K562 (cell line): ENCODE results near the gene HOXB5. TPM values are rescaled to one million over a fixed set of nuclear protein-coding genes. Genes with fewer than 3 reads are reported as not detected.

Experiments
- CREB5 ChIP-seq: fragments of 250-450 bp; sonication (Bioruptor Pico); IDR thresholded peaks from 2 replicates; pipeline ENCODE4 v1.5.0; 2020; ENCODE audit warnings: mild to moderate bottlenecking
- ELK1 ChIP-seq: sonication (generic); formaldehyde crosslinking; IDR thresholded peaks from 2 replicates; pipeline ENCODE4 v1.8.1; 2022; ENCODE audit warnings: missing genetic modification reagents
- EP400 ChIP-seq: fragments of 450-650 bp; IDR thresholded peaks from 2 replicates; pipeline ENCODE4 v1.6.1; 2017; ENCODE audit warnings: antibody characterized with exemption, mild to moderate bottlenecking, moderate library complexity
- GABPB1 ChIP-seq: sonication (generic); formaldehyde crosslinking; IDR thresholded peaks from 2 replicates; pipeline ENCODE4 v1.8.0; 2022; ENCODE audit warnings: mild to moderate bottlenecking, missing genetic modification reagents
- GATAD2A ChIP-seq: fragments of 450-650 bp; IDR thresholded peaks from 2 replicates; pipeline ENCODE4 v1.6.1; 2017
- HMGN3 ChIP-seq: IDR thresholded peaks from 2 replicates; pipeline ENCODE4 v1.6.1; 2011; ENCODE audit warnings: borderline replicate concordance, low read depth, mild to moderate bottlenecking, mixed read lengths, low read length; ENCODE audit not compliant: insufficient read length; ENCODE audit errors: extremely low read depth
- IFI16 ChIP-seq: fragments of 250-450 bp; sonication (Bioruptor Pico); IDR thresholded peaks from 2 replicates; pipeline ENCODE4 v2.1.2; 2022; ENCODE audit warnings: mild to moderate bottlenecking, inconsistent platforms
- MAZ ChIP-seq, 2 experiments: fragments of 450-650 bp in 1 of 2; sonication (generic) in 1 of 2; formaldehyde crosslinking; IDR thresholded peaks in 1 of 2; conservative IDR thresholded peaks in 1 of 2; 2 replicates each; pipeline versions ENCODE4 v1.4.0 to v1.5.0; 2020; ENCODE audit warnings: mild to moderate bottlenecking in 1 of 2, missing genetic modification reagents in 1 of 2
- MLLT1 ChIP-seq, 2 experiments: fragments of 450-650 bp; IDR thresholded peaks; 2 replicates each; pipeline ENCODE4 v1.6.1; 2016
- PHTF2 ChIP-seq: fragments of 250-450 bp; sonication (Bioruptor Pico); IDR thresholded peaks from 2 replicates; pipeline ENCODE4 v1.5.0; 2021; ENCODE audit warnings: mild to moderate bottlenecking
- SMARCB1 ChIP-seq: IDR thresholded peaks from 2 replicates; pipeline ENCODE4 v1.6.1; 2011; ENCODE audit warnings: improper control_type of control experiment, low read depth; ENCODE audit not compliant: insufficient read length
- ZNF431 ChIP-seq: sonication (generic); formaldehyde crosslinking; IDR thresholded peaks from 2 replicates; pipeline ENCODE4 v1.8.0; 2022; ENCODE audit warnings: mild to moderate bottlenecking, missing genetic modification reagents
- ZNF830 ChIP-seq: fragments of 250-450 bp; sonication (Bioruptor Pico); IDR thresholded peaks from 2 replicates; pipeline ENCODE4 v1.5.0; 2021; ENCODE audit warnings: mild to moderate bottlenecking
- polyA plus RNA-seq, 8 experiments: library from polyadenylated mRNA; depleted of rRNA in 4 of 8; stranded (reverse) in 5 of 8; unstranded in 3 of 8; fragments of >200 nt; fragmentation: Nextera tagmentation in 2 of 8; fragmentation: Illumina TruSeq in 1 of 8; extraction: Ambion mirVana in 2 of 8; extraction: Trizol in 1 of 8; gene quantifications; 2 replicates each; pipeline versions ENCODE4 v1.2.1 to v1.2.3, GENCODE V29; 2011 to 2014; ENCODE audit warnings: inconsistent platforms in 1 of 8, missing spikeins in 1 of 8
- total RNA-seq, 7 experiments: library from RNA; depleted of rRNA in 6 of 7; stranded (reverse); fragments of >200 nt in 6 of 7; fragmentation: Illumina TruSeq in 2 of 7; extraction: Trizol in 2 of 7; gene quantifications; 2 replicates each; pipeline versions ENCODE4 v1.2.1 to v1.2.3, GENCODE V29; 2011 to 2021; ENCODE audit warnings: low replicate concordance in 1 of 7
- TF ChIP-seq, protein P1 (sequence below): fragments of 150-350 bp; conservative IDR thresholded peaks from 2 replicates; pipeline ENCODE4 v1.6.1; 2014; ENCODE audit warnings: low read length
- TF ChIP-seq, protein P2 (sequence below): fragments of 250-450 bp; sonication (Bioruptor Pico); IDR thresholded peaks from 2 replicates; pipeline ENCODE4 v1.5.0; 2021; ENCODE audit warnings: mild to moderate bottlenecking, moderate library complexity

The HOXB5 gene
- total and polyA plus RNA-seq, 9 of the 15 experiments (the other 6 are each of a cell fraction or from before 2014, with no cell fraction given): 0.24 to 2.7 (median 0.65) TPM

GRCh38 chr17:48593840-48594537, 410 bp upstream of the HOXB5 start (continued):
- TF ChIP-seq MLLT1 (IDR thresholded peaks at IDR 0.05): no peak
- no peak for TF ChIP-seq ELK1 (CRISPR knock-in tag)
- no peak for TF ChIP-seq CREB5 (CRISPR knock-in tag)
- no peak for TF ChIP-seq PHTF2 (CRISPR knock-in tag)
- TF ChIP-seq GATAD2A: no peak
- no peak for TF ChIP-seq GABPB1
- no peak for TF ChIP-seq IFI16
- TF ChIP-seq SMARCB1: no peak
- TF ChIP-seq HMGN3: peak; percentile 28
- TF ChIP-seq MAZ (CRISPR knock-in tag; conservative IDR thresholded peaks at IDR 0.05 in 1 of 2, IDR thresholded peaks at IDR 0.05 in 1 of 2): peak in 1 of 2 experiments; percentile 80; a peak in 2 of 4 replicates
- TF ChIP-seq, protein P1, sequence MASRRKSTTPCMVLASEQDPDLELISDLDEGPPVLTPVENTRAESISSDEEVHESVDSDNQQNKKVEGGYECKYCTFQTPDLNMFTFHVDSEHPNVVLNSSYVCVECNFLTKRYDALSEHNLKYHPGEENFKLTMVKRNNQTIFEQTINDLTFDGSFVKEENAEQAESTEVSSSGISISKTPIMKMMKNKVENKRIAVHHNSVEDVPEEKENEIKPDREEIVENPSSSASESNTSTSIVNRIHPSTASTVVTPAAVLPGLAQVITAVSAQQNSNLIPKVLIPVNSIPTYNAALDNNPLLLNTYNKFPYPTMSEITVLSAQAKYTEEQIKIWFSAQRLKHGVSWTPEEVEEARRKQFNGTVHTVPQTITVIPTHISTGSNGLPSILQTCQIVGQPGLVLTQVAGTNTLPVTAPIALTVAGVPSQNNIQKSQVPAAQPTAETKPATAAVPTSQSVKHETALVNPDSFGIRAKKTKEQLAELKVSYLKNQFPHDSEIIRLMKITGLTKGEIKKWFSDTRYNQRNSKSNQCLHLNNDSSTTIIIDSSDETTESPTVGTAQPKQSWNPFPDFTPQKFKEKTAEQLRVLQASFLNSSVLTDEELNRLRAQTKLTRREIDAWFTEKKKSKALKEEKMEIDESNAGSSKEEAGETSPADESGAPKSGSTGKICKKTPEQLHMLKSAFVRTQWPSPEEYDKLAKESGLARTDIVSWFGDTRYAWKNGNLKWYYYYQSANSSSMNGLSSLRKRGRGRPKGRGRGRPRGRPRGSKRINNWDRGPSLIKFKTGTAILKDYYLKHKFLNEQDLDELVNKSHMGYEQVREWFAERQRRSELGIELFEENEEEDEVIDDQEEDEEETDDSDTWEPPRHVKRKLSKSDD: peak; percentile 93
- no peak for TF ChIP-seq ZNF830 (CRISPR knock-in tag)
- no peak for TF ChIP-seq EP400
- TF ChIP-seq, protein P2, sequence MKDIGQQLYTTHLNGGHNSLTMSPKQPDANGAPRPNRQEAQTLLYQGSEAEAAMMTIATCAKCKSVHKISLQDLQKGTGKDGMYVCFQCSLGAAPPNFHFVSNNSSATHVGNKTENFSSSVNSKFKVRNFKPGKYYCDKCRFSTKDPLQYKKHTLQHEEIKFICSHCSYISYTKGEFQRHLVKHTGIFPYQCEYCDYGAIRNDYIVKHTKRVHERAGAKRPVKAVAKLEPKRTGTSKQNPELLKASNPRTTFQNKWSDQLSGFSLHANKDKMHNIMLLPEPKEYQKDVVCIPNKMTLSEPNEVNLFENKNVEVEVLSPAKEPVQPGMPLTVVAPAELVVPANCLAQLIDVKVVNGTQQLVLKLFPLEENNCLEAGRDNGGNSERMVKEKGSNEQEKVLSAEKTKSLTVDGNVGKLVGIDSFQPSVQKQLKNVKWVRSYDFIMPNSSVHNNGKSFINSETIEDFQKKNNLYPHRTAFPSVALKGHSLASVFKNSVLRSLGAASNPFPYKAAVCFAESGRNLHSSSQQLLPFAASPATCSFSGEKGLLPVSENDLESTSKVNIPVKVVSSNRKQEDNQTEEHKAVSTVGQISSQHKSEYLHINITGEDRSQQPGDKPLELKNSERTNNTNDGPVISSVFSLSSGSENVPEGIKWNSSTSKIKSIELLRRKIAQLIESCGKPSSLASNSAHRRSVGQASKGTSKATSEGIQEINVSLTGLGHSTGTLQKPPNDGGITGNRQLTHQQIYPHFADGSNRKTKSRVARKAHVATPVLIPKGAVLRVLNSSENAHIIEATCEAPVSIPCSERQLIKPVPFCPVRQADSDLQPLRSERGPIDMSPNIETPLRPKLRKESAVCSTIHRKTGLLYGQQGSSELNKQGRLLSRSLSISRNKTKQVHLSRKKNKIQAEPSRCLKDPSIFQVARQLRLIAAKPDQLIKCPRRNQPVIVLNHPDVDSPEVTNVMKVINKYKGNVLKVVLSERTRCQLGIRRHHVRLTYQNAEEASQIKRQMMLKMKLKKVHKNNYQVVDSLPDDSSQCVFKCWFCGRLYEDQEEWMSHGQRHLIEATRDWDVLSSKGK (CRISPR knock-in tag): no peak
- no peak for TF ChIP-seq ZNF431 (CRISPR knock-in tag)
